Measurements from ENCODE around the gene BMPR2.
"Not testable (repeated sequence)": the region's sequence is repeated elsewhere in the genome, so short reads cannot be mapped to it uniquely, and the experiment has no call there.

Gene BMPR2

GRCh38 chr2:202375609-202376408 is at the start of gene BMPR2:
Gene BMPR2, plus strand, starts transcription at chr2:202376327. Its CDS starts 1,148 bp downstream, at chr2:202377475.
- peak; percentile 77 for DNase-seq (ENCODE audit: low read depth)

- DNase-seq (ENCODE audit: low read depth): no peak
Observed at GRCh38 chr2:202327858-202328257, 48.3 kb upstream of the BMPR2 start.

DNA sequence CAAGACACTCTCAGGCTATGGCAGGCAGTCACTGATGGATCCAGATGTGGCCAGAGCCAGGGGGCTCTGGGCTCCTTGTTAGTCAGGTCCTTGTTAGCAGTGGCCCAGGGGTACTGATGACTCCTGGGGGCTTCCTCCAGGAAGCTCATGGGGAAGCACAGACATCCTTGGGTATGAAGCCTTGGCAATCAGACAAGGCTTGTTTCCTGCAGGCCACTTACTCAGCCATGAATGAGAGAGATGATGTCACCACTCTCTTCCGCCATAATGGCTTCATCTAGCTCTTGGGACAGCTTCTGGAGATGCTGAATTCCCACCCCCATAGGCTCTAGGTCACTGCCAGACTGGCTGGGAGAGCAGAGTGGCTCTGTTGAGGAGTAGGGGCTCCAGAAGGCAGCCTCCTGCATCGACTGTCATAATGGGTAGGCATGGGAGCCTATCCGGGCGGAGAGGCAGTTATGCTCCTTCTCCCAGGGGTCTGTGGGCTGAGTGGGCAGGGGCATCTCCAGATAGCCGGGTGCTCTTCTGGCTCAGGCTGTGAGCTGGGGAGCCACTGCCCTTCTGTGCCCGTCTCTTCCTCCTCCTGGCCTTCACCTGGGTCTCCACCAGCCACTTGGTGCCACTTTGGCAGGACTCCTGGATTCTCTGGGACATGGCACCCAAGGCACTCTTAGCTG is 40.2 kb upstream of the BMPR2 start:
- DNase-seq (ENCODE audit: low read depth): no peak

DNA sequence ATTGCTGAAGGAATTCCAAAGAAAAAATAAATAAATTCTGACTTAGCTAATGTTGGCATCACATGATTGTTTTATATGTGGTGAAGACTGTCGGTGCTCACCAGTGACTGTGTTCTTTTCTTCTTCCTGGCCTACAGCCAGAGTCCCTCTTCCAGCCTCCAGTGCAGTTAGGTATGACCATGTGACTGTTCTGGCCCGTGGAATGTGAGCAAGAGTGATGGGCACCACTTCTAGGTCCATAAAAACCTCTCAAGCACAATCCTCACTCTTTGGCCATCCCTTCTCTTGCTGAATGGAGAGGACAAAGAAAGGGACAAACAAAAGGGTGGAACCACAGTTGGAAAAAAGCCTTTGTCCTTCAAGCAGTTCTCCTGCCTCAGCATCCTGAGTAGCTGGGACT is 39.0 kb upstream of the BMPR2 start:
- no peak for DNase-seq (ENCODE audit: low read depth)

DNA sequence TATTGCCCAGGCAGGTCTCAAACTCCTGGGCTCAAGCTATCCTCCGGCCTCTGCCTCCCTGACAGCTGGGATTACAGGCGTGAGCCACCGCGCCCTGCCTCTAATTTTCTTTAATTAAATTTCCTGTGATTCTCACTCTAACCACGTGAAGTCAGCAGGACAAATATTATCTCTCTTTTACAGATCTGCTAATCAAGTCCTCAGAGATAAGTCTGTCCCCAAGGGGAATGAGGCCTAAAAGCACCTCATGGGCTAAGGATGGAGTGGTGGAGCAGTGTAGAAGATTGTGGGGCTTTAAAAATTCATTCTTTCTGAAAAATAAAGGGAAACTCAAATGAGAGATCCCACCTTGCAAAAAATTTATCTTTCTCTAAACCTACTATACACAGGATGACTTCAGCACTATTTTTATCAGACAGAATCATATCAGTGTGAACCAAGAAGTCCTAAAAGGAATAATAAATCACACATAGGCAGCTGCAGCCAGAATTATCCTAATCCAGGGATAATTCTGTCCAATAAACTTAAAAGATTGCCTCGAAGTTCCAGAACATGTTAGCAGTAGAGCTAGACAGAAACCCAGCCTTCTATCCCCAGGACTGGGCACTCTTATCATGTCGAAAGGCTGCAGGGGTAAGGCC is 38.3 kb upstream of the BMPR2 start:
- DNase-seq (ENCODE audit: low read depth): no peak

- no peak for DNase-seq (ENCODE audit: low read depth)
Observed at GRCh38 chr2:202339071-202339870, 36.9 kb upstream of the BMPR2 start.

- DNase-seq (ENCODE audit: low read depth): no peak
Observed at GRCh38 chr2:202344178-202344577, 31.9 kb upstream of the BMPR2 start.

- no peak for DNase-seq (ENCODE audit: low read depth)
Observed at GRCh38 chr2:202346180-202346579, 29.9 kb upstream of the BMPR2 start.

- no peak for DNase-seq (ENCODE audit: low read depth)
Observed at GRCh38 chr2:202353430-202353829, 22.7 kb upstream of the BMPR2 start.

- no peak for DNase-seq (ENCODE audit: low read depth)
Observed at GRCh38 chr2:202355993-202356505, 20.1 kb upstream of the BMPR2 start.

GRCh38 chr2:202358924-202359323 is 17.2 kb upstream of the BMPR2 start:
- not testable (repeated sequence) for DNase-seq (ENCODE audit: low read depth)

- no peak for DNase-seq (ENCODE audit: low read depth)
Observed at GRCh38 chr2:202360646-202361045, 15.5 kb upstream of the BMPR2 start.

DNA sequence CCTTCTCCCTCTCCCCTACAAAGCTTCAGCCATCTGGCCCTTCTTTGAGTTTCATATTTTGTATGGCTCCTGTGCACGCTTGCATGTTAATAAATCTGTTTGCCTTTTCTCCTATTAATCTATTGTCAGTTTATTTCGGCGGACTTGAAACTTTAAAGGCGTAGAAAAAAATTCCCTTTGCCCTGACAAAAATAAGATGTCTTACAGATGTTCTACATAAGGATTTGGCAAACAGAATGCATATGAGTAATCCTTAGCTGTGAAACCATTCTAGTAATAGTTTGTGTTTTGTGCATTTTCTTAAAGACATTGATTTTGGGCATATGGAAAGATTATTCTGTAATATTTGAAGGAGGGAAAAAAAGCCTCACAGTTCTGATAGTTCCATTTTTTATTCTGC is 15.0 kb upstream of the BMPR2 start:
- no peak for DNase-seq (ENCODE audit: low read depth)

DNA sequence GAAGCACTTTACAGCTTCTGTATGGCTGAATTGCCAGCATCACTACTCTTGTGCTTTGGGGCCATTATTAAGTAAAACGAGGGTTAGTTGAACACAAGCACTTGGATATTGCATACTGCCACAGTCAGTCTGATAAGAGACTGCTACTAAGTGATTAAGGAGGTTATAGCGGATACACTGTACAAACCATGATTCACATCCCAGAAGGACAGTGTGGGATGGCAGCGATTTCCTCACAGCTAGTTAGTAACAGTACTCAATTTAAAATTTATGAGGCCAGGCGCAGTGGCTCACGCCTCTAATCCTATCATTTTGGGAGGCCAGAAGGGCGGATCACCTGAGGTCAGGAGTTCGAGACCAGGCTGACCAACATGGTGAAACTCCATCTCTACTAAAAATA is 2.6 kb upstream of the BMPR2 start:
- DNase-seq (ENCODE audit: low read depth): no peak

- DNase-seq (ENCODE audit: low read depth): not testable (repeated sequence)
Observed at GRCh38 chr2:202374383-202374782, 1.7 kb upstream of the BMPR2 start.

DNA sequence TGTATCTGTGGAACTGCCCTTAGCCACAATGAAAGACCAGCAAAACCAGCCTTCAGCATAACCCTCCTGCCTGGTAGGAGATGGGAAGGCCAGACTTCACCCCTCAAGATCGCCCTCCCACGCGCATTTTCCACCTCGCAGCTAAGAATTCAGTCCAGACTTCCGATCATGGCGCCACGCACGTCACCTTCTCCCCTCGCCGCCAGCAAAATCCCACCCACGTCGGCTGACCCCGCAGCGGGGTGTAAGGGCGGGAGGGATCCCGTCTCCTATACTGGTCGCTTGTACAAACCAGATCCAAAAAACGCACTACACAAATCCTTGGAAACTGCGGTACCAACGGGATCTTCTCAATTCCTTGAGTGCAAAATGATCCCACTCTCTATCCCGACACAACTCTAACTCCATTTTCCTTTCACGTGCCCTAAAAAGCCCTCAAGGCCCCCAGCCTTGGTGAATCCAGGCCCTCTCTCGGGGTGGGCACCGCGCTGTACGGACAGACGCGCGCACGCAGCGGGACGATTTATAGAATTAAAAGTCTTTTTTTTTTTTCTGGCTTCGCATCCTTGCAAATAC is 1.0 kb upstream of the BMPR2 start:
- DNase-seq (ENCODE audit: low read depth): no peak

DNA sequence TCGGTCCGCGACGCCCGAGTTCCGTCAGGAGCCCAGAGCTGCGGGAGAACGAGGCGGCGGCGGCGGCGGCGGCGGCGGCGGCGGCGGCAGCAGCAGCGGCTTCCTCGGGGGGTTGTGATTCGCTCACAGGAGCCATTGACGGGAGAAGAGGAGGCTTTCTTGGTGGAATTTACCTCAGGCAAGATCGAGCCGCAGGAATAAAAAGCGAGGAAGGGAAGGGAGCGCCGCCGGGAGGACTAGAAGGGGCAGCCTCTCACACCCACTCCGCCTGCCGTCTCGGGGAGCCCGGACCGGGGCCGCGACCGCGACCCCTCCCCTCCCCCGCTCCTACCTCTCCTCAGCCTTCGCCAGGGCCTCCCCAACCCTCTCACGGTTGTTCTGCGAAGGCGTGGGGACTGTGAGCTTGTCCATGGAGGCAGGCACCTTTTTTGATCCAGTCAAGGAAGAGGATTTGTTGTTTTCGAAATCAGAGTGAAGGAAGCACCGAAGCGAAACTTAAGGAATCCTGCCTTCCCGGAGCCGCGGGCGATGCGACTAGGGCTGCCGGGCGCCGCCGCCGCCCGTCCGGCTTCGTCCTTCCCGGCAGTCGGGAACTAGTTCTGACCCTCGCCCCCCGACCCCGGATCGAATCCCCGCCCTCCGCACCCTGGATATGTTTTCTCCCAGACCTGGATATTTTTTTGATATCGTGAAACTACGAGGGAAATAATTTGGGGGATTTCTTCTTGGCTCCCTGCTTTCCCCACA is 506 bp downstream of the BMPR2 start:
- no peak for DNase-seq (ENCODE audit: low read depth)

- no peak for DNase-seq (ENCODE audit: low read depth)
Observed at GRCh38 chr2:202377207-202377761, 1.2 kb downstream of the BMPR2 start.

DNA sequence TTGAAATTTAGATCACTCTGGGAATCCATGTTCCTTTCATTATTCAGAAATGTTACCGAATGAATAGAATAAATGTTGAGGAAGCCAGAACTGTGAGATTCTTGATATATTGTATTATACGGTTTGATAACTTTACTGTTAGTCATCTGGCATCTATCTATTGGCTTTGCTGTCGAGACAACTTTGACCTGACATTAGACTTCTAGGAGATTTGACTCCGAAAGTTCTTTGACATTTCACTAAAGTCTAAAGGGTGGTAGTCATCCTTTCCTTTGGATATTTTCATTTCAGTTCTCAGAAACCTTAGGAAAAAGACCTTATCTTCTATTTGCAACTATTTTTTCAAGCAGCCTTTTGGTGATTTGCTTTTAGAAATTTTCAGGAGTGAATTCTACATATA is 1.9 kb downstream of the BMPR2 start:
- no peak for DNase-seq (ENCODE audit: low read depth)

DNA sequence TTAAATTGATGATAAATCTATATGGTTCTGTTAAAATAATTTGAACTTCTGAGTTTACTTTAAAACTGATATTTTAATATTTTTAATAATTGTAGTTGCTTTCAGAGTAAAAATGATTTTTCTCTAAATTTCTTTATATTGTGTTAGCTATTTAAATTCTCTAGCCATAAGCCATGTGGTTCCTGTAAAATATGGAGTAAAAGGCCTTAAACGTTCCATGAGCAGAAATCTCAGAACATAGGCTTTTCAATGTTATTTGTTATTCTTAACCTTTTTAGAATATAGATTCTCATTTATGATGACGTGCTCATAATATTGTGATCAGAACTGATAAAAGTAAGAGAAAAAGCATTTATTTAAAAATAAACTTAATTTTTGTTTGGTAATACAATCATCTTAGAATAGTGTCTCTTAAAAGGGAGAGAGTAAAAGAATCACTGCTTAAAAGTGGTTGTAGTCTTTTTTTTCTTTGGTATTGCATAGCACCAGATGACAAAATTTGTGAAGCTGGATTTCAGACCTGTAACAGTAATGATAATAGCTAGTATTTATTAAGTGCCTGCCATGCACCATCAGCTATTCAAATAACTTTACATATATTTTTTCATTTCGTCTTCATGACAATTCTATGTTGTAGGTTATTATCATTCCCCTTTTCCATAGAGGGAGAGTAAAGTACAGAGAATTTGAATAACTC is 2.7 kb downstream of the BMPR2 start:
- no peak for DNase-seq (ENCODE audit: low read depth)

All from activated T-helper 1 cell treated with Interleukin-2 at 50 U/mL for 16 hours (primary cell).